ENCODE results near the gene DUSP8.

DNA sequence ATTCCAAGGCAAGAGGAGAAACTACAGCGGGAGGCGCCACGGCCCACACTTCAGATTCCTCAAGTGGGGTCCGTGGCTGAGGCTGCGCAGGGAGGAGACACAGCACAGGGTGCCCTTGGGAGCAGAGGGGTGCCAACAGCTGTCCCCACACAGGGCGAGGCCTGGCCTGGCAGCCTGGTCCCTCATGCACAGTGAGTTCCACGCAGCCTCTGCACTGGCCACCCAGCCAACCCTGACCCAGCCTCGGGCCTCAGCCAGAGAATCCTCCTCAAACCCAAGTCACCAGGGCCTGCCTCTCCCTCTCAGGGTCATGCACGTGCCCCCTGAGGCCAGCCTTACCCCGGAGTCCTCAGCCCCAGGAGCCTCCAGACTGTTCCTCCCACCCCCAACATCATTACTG is 63.1 kb downstream of the DUSP8 start:
- TF ChIP-seq, protein P1, sequence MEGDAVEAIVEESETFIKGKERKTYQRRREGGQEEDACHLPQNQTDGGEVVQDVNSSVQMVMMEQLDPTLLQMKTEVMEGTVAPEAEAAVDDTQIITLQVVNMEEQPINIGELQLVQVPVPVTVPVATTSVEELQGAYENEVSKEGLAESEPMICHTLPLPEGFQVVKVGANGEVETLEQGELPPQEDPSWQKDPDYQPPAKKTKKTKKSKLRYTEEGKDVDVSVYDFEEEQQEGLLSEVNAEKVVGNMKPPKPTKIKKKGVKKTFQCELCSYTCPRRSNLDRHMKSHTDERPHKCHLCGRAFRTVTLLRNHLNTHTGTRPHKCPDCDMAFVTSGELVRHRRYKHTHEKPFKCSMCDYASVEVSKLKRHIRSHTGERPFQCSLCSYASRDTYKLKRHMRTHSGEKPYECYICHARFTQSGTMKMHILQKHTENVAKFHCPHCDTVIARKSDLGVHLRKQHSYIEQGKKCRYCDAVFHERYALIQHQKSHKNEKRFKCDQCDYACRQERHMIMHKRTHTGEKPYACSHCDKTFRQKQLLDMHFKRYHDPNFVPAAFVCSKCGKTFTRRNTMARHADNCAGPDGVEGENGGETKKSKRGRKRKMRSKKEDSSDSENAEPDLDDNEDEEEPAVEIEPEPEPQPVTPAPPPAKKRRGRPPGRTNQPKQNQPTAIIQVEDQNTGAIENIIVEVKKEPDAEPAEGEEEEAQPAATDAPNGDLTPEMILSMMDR (conservative IDR thresholded peaks at IDR 0.05): no peak
- TF ChIP-seq EZH2 (IDR thresholded peaks at IDR 0.05; ENCODE audit: low read depth): no peak
